NT2/D1 (cell line): ENCODE data around the gene RNPEP.
"Not testable (repeated sequence)": the region's sequence is repeated elsewhere in the genome, so short reads cannot be mapped to it uniquely, and the experiment has no call there.

ENCODE experiments used
- SUZ12 ChIP-seq: IDR thresholded peaks from 2 replicates; pipeline ENCODE4 v1.6.1; 2011; ENCODE audit not compliant: insufficient read length, insufficient read depth; ENCODE audit errors: extremely low read depth
- YY1 ChIP-seq: IDR thresholded peaks from 2 replicates; pipeline ENCODE4 v1.6.1; 2011; ENCODE audit not compliant: insufficient read length, insufficient read depth
- ZNF274 ChIP-seq: IDR thresholded peaks from 2 replicates; pipeline ENCODE4 v1.6.1; 2011; ENCODE audit warnings: mild to moderate bottlenecking, low read depth, low read length

DNA sequence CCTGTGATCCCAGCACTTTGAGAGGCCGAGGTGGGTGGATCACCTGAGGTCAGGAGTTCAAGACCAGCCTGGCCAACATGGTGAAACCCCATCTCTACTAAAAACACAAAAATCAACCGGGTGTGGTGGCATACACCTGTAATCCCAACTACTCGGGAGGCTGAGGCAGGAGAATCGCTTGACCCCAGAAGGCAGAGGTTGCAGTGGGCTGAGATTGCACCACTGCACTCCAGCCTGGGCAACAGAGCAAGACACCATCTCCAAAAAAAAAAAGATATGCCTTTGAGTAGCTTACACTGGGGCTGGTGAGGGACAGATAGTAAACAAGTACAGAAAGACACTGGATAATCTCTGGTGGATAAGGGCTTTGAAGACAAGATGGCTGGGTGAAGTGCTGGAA, 72.2 kb downstream of the RNPEP start:
- TF ChIP-seq ZNF274, SUZ12, YY1: not testable (repeated sequence)
